Spinal cord (tissue), 10 donors: ENCODE results near the gene FOXK1. TPM values are rescaled to one million over a fixed set of nuclear protein-coding genes. Genes with fewer than 3 reads are reported as not detected.
"Not testable (repeated sequence)": the region's sequence is repeated elsewhere in the genome, so short reads cannot be mapped to it uniquely, and the experiment has no call there.

Experiments used
- DNase-seq, 6 donors: peaks; one replicate each; pipeline versions ENCODE4 v3.0.0 to v3.0.0-alpha.2; 2013 to 2015; ENCODE audit warnings: low spot score in 6 of 6, low read depth in 4 of 6
- H3K27ac ChIP-seq: one replicate; pipeline ENCODE4 v1.5.1; 2013; ENCODE audit warnings: low read depth, low read length, control low read depth
- H3K27me3 ChIP-seq: one replicate; pipeline ENCODE4 v1.6.1; 2013; ENCODE audit warnings: low read length; ENCODE audit not compliant: control insufficient read depth, insufficient read depth
- H3K36me3 ChIP-seq: one replicate; pipeline ENCODE4 v1.6.1; 2013; ENCODE audit warnings: low read length; ENCODE audit not compliant: control insufficient read depth, insufficient read depth
- H3K4me1 ChIP-seq: one replicate; pipeline ENCODE4 v1.6.1; 2013; ENCODE audit warnings: low read length; ENCODE audit not compliant: control insufficient read depth, insufficient read depth
- H3K4me3 ChIP-seq: one replicate; pipeline ENCODE4 v1.5.1; 2013; ENCODE audit warnings: low read depth, low read length, control low read depth
- H3K9me3 ChIP-seq: one replicate; pipeline ENCODE4 v1.6.1; 2013; ENCODE audit warnings: low read length; ENCODE audit not compliant: control insufficient read depth, insufficient read depth
- WGBS: methylation state at CpG from one replicate; pipeline ENCODE4 v1.1.5; 2013; ENCODE audit warnings: missing lambda C conversion rate; ENCODE audit not compliant: insufficient coverage; 5-methylcytosine and 5-hydroxymethylcytosine counted together
- long read RNA-seq, 4 donors: transcript quantifications; one replicate each; lab custom pipeline, GENCODE V29; 2026
- polyA plus RNA-seq, 2 donors: library from polyadenylated mRNA; unstranded; fragments of 120-200 nt; gene quantifications; one replicate each; pipeline ENCODE4 v1.2.1, GENCODE V29; 2013; ENCODE audit not compliant: insufficient read length in 2 of 2
- total RNA-seq, 2 donors: library from RNA; depleted of rRNA in 1 of 2; stranded (reverse); fragments of 120-200 nt in 1 of 2; fragments of >200 nt in 1 of 2; gene quantifications; one replicate each; pipeline versions ENCODE4 v1.2.3 to v1.2.4, GENCODE V29; 2013 to 2014
- donor health status: healthy.

FOXK1 gene
- total RNA-seq (10 to 100 TPM; 17.0 to 20.7 TPM), polyA plus RNA-seq (10 to 100 TPM; 23.1 to 30.6 TPM)
- long read RNA-seq, donor 1, full-length matches to known transcripts, result 1 of 18 reads
- long read RNA-seq, donor 1, partial matches to known transcripts, result 17 of 18 reads
- long read RNA-seq, donor 1, other reads (novel, unspliced or antisense), result 0 of 18 reads
- long read RNA-seq, donor 2, full-length matches to known transcripts, result 3 of 3 reads
- long read RNA-seq, donor 2, partial matches to known transcripts, result 0 of 3 reads
- long read RNA-seq, donor 2, other reads (novel, unspliced or antisense), result 0 of 3 reads
- long read RNA-seq, donor 3, full-length matches to known transcripts, result 2 of 2 reads
- long read RNA-seq, donor 3, partial matches to known transcripts, result 0 of 2 reads
- long read RNA-seq, donor 3, other reads (novel, unspliced or antisense), result 0 of 2 reads
- long read RNA-seq, donor 4, full-length matches to known transcripts, result 1 of 20 reads
- long read RNA-seq, donor 4, partial matches to known transcripts, result 19 of 20 reads
- long read RNA-seq, donor 4, other reads (novel, unspliced or antisense), result 0 of 20 reads

DNA sequence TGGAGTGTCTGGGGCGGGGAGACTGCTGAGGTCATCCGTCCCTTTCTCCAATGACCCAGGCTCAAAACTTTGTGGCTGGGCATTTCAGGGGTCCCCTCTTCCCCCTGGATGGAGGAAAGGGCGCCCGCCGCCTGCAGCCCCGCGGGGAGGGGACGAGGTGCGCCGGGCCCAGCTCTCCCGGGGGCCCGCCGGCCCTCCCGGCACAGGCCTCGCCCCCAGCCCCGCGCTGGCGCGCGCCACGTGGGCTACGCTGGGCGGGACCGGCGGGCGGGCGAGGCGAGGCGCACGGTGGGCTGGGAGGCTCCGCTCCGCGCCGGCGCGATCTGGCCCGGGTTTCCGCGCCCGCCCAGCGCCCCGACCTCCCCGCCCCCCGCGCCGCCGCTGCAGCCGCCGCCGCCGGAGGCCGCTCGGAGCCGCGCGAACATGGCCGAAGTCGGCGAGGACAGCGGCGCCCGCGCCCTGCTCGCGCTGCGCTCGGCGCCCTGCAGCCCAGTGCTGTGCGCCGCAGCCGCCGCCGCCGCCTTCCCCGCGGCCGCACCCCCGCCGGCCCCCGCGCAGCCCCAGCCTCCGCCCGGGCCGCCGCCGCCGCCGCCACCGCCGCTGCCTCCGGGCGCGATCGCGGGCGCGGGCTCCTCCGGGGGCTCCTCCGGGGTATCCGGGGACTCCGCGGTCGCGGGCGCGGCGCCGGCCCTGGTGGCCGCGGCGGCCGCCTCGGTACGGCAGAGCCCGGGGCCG, at the start of gene FOXK1:
Gene FOXK1 (plus strand): TSS at position 410 of the 735 bp plus-strand sequence. CDS start 14 bp downstream, at position 424.
- Histone ChIP-seq H3K9me3 (no peaks in the 10 kb centered on the region), H3K27me3 (no peaks in the 10 kb centered on the region)
- under 1% methylated on average over 116 of the region's 116 CpGs for WGBS

DNA sequence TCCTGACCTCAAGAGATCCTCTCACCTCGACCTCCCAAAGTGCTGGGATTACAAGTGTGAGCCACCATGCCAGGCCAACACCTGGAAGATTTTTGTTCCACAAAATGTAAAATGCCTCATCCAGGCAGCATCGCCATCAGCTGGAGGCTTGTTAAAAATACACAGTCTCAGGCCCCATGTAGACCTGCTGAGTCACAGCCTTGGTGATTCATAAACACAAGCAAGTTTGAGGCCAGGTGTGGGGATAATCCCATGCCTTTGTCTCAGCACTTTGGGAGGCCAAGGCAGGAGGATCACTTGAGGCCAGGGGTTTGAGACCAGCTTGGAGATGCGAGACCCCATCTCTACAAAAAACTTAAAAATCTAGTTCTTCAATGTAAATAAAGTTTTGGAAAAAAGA, 49.1 kb upstream of the FOXK1 start:
- Histone ChIP-seq H3K9me3 (no peaks in the 10 kb centered on the region), H3K27ac (no peak overlapping the region), H3K4me3 (no peak overlapping the region), H3K36me3 (no peaks in the 10 kb centered on the region), H3K4me1 (peaks cover 12% of the 10 kb centered on the region), H3K27me3 (no peaks in the 10 kb centered on the region)
- DNase-seq, result peak in 1 of 6 donors; percentile 19
- 100% methylated on average over 1 of the region's 3 CpGs for WGBS

More for the DNA sequence above, at the start of gene FOXK1:
- Histone ChIP-seq H3K27ac (peak within 1 kb of the TSS; percentile 76), H3K4me3 (peak within 1 kb of the TSS; percentile 77), H3K4me1 (peaks cover 33% of the 10 kb centered on the region), H3K36me3 (peaks cover 6% of the 10 kb centered on the region)
- peak in 5 of 6 donors; percentile 61 to 93 (median 76) for DNase-seq

DNA sequence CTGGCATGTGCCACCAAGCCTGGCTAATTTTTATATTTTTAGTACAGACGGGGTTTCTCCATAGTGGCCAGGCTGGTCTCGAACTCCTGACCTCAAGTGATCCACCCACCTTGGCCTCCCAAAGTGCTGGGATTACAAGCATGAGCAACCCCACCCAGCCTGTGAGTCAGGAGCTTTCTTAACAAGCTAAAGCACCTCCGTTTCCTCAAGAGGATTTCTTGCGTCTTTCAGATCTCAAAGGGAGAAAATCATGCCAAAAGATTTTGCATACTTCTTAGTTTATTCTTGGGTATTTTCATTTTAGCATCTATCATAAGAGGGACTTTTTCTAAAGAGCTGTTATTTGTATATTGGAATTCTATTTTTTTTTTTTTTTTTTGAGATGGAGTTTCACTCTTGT, 47.9 kb upstream of the FOXK1 start:
- Histone ChIP-seq H3K4me3 (no peak overlapping the region), H3K9me3 (no peaks in the 10 kb centered on the region), H3K27me3 (no peaks in the 10 kb centered on the region), H3K36me3 (no peaks in the 10 kb centered on the region), H3K4me1 (peaks cover 12% of the 10 kb centered on the region), H3K27ac (no peak overlapping the region)
- DNase-seq, result no peak
- 100% methylated on average over 2 of the region's 4 CpGs for WGBS

DNA sequence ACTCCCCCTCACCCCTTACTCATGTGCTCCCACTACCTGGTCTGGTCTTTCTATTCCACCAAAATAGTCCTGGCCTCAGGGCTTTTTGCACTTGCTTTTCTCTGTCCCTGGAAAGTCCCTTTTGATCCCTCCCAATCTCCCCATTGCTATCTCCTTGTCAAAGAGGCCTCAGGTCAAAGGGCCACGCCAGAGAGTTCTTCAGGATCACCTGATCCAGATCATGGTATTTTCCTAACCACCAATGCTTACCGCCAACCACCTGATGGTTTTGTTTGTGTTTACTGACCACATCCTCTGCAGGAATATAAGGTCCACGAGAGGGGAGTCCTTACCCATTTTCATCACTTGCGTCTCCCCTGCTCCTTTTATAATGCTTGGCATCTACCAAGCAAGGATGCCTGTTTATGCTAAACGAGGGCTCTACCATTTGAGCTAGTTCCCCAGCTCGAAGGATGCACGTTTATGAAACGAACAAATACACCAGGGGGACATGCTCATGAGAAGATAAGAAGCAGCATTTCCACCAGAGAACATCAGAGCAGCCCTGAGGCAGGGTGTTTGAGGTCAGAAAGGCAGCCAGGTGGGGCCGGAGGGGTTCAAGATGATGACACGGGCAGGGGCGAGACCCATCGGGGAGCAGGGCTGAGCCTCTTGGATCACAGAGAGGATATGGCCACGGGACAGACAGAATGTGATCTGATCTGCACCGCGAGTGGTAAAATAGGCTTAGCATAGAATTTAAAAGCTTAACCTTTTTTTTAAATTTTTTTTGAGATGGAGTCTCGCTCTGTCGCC, 43.1 kb upstream of the FOXK1 start:
- H3K4me1 ChIP-seq, result peaks cover 14% of the 10 kb centered on the region
- H3K36me3 ChIP-seq, result no peaks in the 10 kb centered on the region
- H3K9me3 ChIP-seq, result no peaks in the 10 kb centered on the region
- WGBS, result 74% methylated on average over 12 of the region's 17 CpGs
- DNase-seq, result no peak
- no peak overlapping the region for H3K4me3 ChIP-seq
- H3K27me3 ChIP-seq, result no peaks in the 10 kb centered on the region
- H3K27ac ChIP-seq, result no peak overlapping the region

DNA sequence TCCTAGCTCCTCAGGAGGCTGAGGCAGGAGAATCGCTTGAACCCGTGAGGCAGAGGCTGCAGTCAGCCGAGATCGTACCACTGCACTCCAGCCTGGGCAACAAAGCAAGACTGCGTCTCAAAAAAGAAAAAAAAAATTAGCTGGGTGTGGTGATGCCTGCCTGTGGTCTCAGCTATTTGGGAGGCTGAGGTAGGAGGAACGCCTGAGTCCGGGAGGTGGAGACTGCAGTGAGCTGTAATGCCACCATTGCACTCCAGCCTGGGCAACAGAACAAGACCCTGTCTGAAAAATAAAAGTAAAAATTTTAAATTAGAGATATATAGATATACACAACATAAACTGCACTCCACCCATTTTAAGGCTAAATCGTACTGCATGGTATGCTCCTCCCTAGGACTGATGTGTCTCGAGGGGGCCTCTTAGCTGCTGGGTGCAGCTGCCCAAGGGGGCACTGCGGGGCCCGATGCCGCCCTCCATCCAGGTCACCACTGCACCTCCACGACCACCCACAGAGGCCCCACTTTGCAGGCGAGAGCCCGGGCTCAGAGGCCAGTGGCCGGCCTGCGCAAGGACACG, 40.9 kb upstream of the FOXK1 start:
- H3K4me1 ChIP-seq, result peaks cover 14% of the 10 kb centered on the region
- no peak for DNase-seq
- peak overlapping the region; percentile 84 for H3K27ac ChIP-seq

DNA sequence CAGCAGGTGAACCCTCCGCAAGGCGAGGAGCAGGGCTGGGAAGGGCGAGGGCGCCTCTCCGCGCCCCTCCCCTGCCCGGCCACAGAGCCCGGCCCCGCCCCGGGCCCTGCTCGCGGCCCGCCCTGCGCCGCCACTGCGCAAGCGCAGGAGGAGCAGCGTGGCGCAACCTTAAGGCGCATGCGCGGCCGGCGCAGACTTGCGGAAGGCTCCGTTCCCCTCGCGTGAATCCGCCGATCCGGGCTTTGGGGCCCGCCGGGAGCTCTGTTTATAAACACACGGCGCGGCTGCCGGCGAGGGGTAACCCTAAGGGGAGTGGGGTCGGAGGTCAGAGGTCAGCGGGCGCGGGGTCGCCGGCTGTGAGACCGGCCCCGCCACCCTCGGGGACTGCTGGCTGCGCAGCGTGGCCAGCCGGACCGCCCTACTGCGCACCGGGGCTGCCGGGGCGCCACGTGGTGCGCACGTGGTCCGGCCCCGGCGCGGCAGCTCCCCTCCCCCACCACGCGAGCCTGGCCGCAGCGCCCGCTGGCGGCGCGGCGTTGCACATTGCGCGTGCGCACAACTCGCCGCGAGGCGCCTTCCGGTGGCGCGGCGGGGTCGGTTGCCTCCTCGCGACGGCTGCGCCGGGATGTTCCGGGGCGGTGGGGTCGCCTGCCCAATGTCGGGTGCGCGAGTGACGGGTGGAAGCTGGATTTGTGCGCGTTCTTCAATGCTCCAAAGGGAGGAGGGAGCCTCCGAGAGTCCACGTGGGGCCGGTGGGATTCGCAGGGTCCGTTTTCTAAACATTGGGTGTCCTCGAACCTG, 40.2 kb upstream of the FOXK1 start:
- Histone ChIP-seq H3K27ac (peak overlapping the region; percentile 84), H3K4me3 (peak overlapping the region; percentile 75), H3K27me3 (no peaks in the 10 kb centered on the region), H3K9me3 (no peaks in the 10 kb centered on the region), H3K36me3 (no peaks in the 10 kb centered on the region), H3K4me1 (peaks cover 14% of the 10 kb centered on the region)
- peak; percentile 88 to 99 (median 92) for DNase-seq
- under 1% methylated on average over 103 of the region's 103 CpGs for WGBS

More for the DNA sequence above, 40.9 kb upstream of the FOXK1 start:
- WGBS, result 33% methylated on average over 18 of the region's 18 CpGs
- no peaks in the 10 kb centered on the region for H3K27me3 ChIP-seq
- no peaks in the 10 kb centered on the region for H3K36me3 ChIP-seq
- no peaks in the 10 kb centered on the region for H3K9me3 ChIP-seq
- peak overlapping the region; percentile 75 for H3K4me3 ChIP-seq

DNA sequence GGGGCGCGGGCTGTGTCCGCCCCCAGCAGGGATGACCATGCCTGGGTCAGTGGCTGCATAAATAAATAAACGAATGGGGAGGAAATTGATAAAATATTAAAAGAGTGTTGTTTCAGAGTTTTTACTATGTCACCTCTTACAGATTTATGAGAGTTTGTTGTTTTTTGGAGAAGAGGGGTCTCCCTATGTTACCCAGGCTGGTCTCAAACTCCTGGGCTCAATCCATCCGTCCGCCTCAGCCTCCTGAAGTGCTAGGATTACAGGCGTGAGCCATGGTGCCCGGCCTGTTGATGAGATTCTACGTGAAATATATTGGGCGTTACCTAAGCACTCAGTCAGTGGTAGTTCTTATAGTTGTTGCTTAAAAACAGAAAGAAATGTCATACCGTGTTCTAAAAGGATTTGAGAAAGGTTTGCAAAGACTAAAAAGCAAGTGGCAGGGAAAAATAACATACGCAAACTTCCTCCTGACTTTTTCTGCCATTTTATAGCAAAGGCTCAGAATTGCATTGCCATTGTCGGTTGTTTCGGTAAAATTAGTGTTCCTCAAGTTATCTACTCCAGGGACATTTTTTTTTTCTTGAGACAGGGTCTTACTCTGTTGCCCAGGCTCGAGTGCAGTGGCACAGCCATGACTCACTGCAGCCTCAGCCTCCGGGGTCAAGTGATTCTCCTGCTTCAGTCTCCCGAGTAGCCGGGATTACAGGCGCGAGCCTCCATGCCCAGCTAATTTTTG, 39.5 kb upstream of the FOXK1 start:
- no peaks in the 10 kb centered on the region for H3K27me3 ChIP-seq
- peak overlapping the region; percentile 75 for H3K4me3 ChIP-seq
- WGBS, result 56% methylated on average over 12 of the region's 20 CpGs
- H3K9me3 ChIP-seq, result no peaks in the 10 kb centered on the region
- DNase-seq, result no peak
- H3K36me3 ChIP-seq, result no peaks in the 10 kb centered on the region
- peaks cover 14% of the 10 kb centered on the region for H3K4me1 ChIP-seq
- peak overlapping the region; percentile 83 for H3K27ac ChIP-seq

DNA sequence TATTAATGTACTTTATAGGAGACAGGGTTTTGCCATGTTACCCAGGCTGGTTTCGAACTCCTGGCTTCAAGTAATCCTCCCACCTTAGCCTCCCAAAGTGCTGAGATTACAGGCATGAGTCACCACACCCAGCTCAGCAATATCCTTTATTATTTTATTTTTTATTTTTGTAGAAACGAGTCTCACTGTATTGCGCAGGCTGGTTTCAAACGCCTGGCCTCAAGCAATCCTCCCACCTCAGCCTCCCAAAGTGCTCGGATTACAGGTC, 39.0 kb upstream of the FOXK1 start:
- H3K27me3 ChIP-seq, H3K36me3 ChIP-seq, DNase-seq, H3K27ac ChIP-seq, H3K9me3 ChIP-seq: not testable (repeated sequence)
- Histone ChIP-seq H3K4me3 (peak overlapping the region; percentile 75), H3K4me1 (peaks cover 14% of the 10 kb centered on the region)
- 80% methylated on average over 1 of the region's 5 CpGs for WGBS
